AG09319 (cell line): Measurements from ENCODE around the gene CELF4.

Experiments used
- DNase-seq: peaks from one replicate; pipeline ENCODE4 v3.0.0-alpha.2; 2010; ENCODE audit warnings: low read depth; ENCODE audit errors: extremely low read depth
- TF ChIP-seq, protein P1 (sequence below): IDR thresholded peaks from 2 replicates; pipeline ENCODE4 v1.5.1; 2011; ENCODE audit warnings: low read depth, mild to moderate bottlenecking, inconsistent platforms, low read length, moderate library complexity

Gene CELF4

DNA sequence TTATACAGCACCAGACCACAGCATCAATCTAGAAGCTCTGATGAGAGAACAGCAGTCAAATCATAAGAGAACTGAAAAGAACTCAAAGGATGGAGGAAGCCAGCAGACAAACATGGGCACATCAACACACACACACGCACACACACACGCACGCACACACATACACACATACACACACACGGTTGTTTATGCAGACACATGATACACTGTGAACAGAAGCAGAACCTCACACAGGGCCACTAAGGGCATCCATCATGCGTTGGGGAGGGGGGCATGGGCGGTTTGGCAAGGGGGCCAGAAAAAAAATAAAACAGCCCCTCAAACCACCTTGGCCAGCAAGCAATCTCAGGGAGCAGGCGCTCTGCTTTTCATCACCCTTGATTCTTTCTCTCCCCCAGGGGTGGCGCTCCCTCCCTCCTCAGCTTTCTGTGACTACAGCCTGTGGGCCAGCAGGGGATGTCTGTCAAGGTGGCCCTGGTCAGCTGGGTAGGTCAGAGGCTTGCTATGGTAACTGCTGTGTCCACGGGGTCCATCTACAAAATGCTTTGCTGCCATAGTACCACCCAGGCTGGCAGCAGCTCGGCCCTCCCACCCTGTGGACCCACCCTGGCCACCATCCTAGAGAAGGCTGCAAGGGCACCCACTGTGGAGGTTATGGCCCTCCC is 318.0 kb downstream of the CELF4 start:
- TF ChIP-seq, protein P1, sequence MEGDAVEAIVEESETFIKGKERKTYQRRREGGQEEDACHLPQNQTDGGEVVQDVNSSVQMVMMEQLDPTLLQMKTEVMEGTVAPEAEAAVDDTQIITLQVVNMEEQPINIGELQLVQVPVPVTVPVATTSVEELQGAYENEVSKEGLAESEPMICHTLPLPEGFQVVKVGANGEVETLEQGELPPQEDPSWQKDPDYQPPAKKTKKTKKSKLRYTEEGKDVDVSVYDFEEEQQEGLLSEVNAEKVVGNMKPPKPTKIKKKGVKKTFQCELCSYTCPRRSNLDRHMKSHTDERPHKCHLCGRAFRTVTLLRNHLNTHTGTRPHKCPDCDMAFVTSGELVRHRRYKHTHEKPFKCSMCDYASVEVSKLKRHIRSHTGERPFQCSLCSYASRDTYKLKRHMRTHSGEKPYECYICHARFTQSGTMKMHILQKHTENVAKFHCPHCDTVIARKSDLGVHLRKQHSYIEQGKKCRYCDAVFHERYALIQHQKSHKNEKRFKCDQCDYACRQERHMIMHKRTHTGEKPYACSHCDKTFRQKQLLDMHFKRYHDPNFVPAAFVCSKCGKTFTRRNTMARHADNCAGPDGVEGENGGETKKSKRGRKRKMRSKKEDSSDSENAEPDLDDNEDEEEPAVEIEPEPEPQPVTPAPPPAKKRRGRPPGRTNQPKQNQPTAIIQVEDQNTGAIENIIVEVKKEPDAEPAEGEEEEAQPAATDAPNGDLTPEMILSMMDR = no peak
- DNase-seq = no peak

DNA sequence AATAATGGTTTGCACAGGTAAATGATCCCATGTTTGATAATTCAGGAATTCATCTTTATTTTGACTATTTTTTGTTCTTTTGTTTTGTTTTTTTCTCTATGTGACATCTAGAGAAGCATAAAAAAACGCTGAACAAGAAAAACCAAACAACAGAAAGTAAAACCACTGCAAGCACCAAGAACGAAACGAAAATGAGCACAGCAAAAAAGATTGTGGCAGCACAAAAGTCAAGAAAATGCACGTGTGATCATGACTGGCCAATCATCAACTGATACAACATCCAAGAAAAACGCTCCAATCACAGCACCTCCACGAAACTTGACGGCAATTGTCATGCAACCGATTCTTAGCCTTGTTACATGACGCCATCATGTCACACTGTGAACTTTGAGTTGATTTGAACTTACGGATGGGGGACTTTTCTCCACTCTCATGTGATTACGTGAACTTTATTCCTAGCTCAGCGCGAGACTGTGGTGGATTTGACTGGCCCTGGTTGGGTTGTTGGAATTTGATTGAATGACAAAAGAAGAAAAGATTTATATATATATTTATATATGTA is 318.7 kb downstream of the CELF4 start:
- TF ChIP-seq, protein P1 = no peak
- no peak for DNase-seq

DNA sequence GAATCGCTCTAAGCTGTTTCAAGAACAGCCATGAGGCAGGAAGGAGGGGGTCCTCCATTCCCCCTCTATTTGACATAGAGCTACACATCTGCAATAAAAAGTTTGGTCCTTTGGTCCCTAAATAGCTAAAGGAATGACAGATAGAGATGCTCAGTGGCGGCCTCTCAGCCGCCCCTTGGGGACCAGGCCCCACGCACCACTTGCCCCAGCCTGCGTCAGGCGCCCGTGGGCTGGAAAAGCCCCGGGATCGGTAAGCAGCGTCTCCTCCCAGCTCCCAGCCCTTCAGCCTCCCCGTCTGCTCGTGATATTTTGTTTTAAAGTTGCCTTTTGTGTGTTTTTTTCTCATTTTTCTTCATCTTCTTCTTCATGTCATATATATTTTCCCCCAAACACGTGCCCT is 321.0 kb downstream of the CELF4 start:
- DNase-seq = no peak
- TF ChIP-seq, protein P1 = no peak

DNA sequence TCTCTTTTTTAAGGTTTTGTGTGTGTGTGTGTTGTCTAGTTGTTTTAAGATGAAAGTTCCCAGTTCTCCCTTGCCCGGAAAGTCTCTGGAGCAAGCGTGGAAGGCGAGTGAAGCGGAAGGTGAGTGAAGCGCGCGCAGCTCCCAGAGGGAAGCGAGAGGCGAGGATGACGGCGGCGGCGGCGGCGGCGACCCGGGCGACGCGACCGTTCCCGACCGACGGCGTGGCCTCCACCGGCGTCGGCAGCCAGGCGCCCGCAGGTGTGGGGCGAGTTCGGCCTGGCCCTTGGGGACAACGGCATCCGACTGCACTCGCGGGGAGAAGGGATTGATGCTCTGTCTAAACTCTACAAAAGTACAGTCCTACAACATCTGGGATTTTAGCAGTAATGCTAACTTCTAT is 321.9 kb downstream of the CELF4 start:
- no peak for DNase-seq
- TF ChIP-seq, protein P1 = no peak

DNA sequence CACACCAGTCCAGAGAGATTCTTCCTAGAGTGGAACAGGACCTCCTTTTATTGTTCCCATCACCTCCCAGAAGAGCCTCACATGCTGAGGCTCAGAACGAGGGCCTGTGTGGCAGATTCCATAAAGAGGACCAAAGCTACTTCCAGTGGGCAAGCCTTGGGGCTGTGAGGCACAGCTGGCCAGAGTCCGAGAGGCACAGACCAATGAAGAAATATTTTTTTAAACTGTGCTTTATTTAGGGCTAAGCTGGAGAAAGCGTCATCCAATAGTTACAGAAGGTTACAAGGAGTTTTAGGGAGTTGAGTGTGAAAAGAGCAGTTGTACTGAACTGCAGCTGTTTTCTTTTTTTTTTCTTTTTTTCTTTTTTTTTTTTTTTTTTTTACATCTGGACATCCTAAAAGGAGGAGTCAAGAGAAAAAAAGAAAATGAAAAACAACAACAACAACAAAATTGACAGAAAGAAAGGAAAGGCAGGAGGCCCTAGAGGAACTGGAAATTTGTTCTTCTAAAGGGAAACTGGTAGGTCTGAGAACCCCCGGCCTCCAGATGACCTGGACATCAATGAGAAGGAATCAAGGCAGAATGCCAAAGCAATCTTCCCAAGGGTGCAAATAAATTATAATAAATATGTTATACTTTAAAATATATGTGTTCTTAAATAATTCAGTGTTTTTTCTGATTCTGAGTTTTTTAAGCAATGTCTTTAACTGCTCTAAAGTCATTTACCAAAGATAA is 322.6 kb downstream of the CELF4 start:
- DNase-seq = no peak
- TF ChIP-seq, protein P1 = no peak

DNA sequence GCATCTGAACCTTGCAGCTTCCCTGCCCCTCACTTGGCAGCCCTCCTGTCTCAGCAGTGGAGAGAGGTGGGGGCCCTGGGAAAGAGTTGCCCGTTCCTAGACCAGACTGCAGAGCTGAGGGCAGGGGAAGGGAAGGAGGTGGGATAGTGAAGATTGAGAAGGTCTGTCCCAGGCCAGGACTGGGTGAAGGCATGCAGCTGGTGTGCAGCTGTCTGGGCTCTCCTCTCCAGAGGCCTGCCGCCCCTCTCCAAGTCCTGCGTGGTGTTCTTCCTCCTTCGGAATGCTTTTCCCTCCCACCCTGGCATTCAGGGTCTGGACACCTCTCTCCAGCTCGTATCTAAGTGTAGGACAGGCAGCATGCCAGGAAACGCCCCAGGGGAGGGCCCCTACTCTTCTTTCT is 323.5 kb downstream of the CELF4 start:
- TF ChIP-seq, protein P1 = no peak
- no peak for DNase-seq
